HEK293T (cell line): ENCODE measurements around the gene COASY.

Source experiments
- CTCF ChIA-PET: fragments of 350-600 bp; formaldehyde crosslinking; extraction: SDS; loops from one replicate; lab custom pipeline; 2021; ENCODE audit warnings: antibody characterized with exemption, inconsistent platforms; lab: Yijun Ruan, JAX
- POLR2A ChIA-PET: fragments of 350-600 bp; formaldehyde crosslinking; extraction: SDS; loops from one replicate; lab custom pipeline; 2020; ENCODE audit warnings: antibody characterized with exemption, inconsistent platforms; lab: Yijun Ruan, JAX
- DNase-seq: peaks from one replicate; pipeline ENCODE4 v3.0.0; 2012; ENCODE audit warnings: mixed read lengths; ENCODE audit errors: extremely low spot score
- ARNT ChIP-seq: fragments of 450-650 bp; IDR thresholded peaks from 2 replicates; pipeline ENCODE4 v1.6.1; 2017; ENCODE audit warnings: mild to moderate bottlenecking
- BHLHE40 ChIP-seq: fragments of 450-650 bp; IDR thresholded peaks from 2 replicates; pipeline ENCODE4 v1.6.1; 2016; ENCODE audit warnings: mild to moderate bottlenecking, moderate library complexity, borderline replicate concordance
- CTBP1 ChIP-seq: fragments of 450-650 bp; IDR thresholded peaks from 2 replicates; pipeline ENCODE4 v1.6.1; 2016; ENCODE audit warnings: borderline replicate concordance
- ELF4 ChIP-seq: fragments of 450-650 bp; IDR thresholded peaks from 2 replicates; pipeline ENCODE4 v1.6.1; 2017; ENCODE audit warnings: antibody characterized with exemption
- FOXA1 ChIP-seq: fragments of 450-650 bp; IDR thresholded peaks from 2 replicates; pipeline ENCODE4 v1.6.1; 2016; ENCODE audit warnings: mild to moderate bottlenecking
- FOXK2 ChIP-seq: fragments of 450-650 bp; IDR thresholded peaks from 2 replicates; pipeline ENCODE4 v1.6.1; 2016; ENCODE audit warnings: mild to moderate bottlenecking
- FOXM1 ChIP-seq: fragments of 450-650 bp; IDR thresholded peaks from 2 replicates; pipeline ENCODE4 v1.6.1; 2017; ENCODE audit warnings: mild to moderate bottlenecking, borderline replicate concordance
- HDGF ChIP-seq: fragments of 450-650 bp; IDR thresholded peaks from 2 replicates; pipeline ENCODE4 v1.6.1; 2017; ENCODE audit warnings: antibody characterized with exemption, borderline replicate concordance
- L3MBTL2 ChIP-seq: fragments of 450-650 bp; conservative IDR thresholded peaks from 2 replicates; pipeline ENCODE4 v1.6.1; 2016; ENCODE audit warnings: mild to moderate bottlenecking
- LEF1 ChIP-seq: fragments of 450-650 bp; IDR thresholded peaks from 2 replicates; pipeline ENCODE4 v1.6.1; 2017; ENCODE audit warnings: mild to moderate bottlenecking, borderline replicate concordance
- NFRKB ChIP-seq: fragments of 450-650 bp; IDR thresholded peaks from 2 replicates; pipeline ENCODE4 v1.6.1; 2016; ENCODE audit warnings: mild to moderate bottlenecking, moderate library complexity
- SP1 ChIP-seq: fragments of 450-650 bp; IDR thresholded peaks from 2 replicates; pipeline ENCODE4 v1.6.1; 2017
- SUZ12 ChIP-seq: fragments of 450-650 bp; IDR thresholded peaks from 2 replicates; pipeline ENCODE4 v1.6.1; 2016; ENCODE audit warnings: mild to moderate bottlenecking
- TARDBP ChIP-seq: fragments of 450-650 bp; IDR thresholded peaks from 2 replicates; pipeline ENCODE4 v1.6.1; 2016
- ZNF384 ChIP-seq: fragments of 450-650 bp; IDR thresholded peaks from 2 replicates; pipeline ENCODE4 v1.6.1; 2016
- TF ChIP-seq, protein P1 (sequence below): fragments of 450-650 bp; IDR thresholded peaks from 2 replicates; pipeline ENCODE4 v1.6.1; 2016

Gene COASY

GRCh38 chr17:42561897-42562387 lies at the start of gene COASY:
Gene COASY, plus strand, starts transcription at chr17:42562148. Its CDS starts 475 bp downstream, at chr17:42562623.
- TF ChIP-seq BHLHE40 (no peak), TARDBP (no peak), ELF4 (peak; percentile 92), ARNT (no peak), FOXA1 (no peak), FOXK2 (no peak), HDGF (no peak), L3MBTL2 (peak; percentile 71)
- TF ChIP-seq, protein P1, sequence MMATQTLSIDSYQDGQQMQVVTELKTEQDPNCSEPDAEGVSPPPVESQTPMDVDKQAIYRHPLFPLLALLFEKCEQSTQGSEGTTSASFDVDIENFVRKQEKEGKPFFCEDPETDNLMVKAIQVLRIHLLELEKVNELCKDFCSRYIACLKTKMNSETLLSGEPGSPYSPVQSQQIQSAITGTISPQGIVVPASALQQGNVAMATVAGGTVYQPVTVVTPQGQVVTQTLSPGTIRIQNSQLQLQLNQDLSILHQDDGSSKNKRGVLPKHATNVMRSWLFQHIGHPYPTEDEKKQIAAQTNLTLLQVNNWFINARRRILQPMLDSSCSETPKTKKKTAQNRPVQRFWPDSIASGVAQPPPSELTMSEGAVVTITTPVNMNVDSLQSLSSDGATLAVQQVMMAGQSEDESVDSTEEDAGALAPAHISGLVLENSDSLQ, result no peak
- DNase-seq, result peak; percentile 96
- POLR2A ChIA-PET, result no interaction called here
- CTCF ChIA-PET, result no interaction called here

DNA sequence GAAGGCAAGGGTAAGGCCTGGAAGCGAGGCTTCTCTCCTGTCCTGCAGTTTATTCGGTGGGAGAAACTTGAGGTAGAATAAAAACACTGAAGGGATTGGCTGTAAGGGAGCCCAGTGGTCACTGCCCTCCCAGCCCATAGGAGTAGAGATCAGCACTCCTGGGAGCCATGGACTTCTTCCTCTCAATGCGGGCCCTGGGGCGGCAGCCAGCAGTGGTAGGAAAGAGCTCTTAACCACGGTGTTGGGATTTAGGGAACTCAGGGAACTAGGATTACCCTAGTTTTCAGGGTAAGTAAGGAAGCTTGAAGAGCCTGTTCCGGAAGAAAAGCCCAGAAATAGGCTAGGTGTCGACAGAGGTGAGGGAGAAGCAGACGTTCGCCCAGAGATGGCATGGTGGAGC lies 49.7 kb upstream of the COASY start:
- POLR2A ChIA-PET, result no interaction called here
- CTCF ChIA-PET, result no interaction called here
- DNase-seq, result no peak
- TF ChIP-seq LEF1 (no peak), NFRKB (no peak), FOXK2 (no peak), SP1 (no peak), L3MBTL2 (no peak), FOXA1 (no peak), ELF4 (no peak), CTBP1 (no peak), HDGF (no peak)
- TF ChIP-seq, protein P1, result no peak

DNA sequence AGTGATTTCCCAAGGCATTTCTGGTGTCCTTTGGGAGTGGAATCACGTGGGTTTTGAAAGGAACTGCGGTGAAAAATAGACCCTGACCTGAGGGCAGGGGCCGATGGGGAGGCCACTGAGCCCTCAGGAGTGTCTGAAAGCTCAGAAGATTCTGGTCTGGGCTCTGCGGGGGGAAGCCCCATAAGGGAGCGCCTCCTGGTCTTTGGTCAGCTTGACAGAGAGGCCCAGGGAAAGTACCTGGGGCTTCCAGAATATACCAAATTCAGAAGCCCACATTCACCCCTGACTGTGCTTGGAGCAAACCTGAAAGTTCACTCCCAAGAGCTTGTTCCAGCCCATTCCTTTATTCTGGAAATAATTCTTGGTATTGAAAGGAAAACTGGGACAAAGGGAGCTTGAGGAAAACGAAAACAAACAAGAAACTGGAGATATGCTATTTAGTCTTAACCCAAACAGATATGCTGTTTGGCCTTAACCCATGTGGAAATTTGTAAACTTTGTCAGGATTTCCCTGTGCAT lies 49.2 kb upstream of the COASY start:
- TF ChIP-seq ZNF384 (no peak), SP1 (no peak), SUZ12 (no peak), BHLHE40 (no peak), FOXA1 (no peak), HDGF (no peak), L3MBTL2 (no peak), FOXK2 (no peak), LEF1 (no peak), ARNT (no peak), TARDBP (no peak), NFRKB (no peak)
- ChIA-PET POLR2A (no interaction called here), CTCF (no interaction called here)

GRCh38 chr17:42513686-42514085 lies 48.3 kb upstream of the COASY start:
- ChIA-PET CTCF (interaction anchor here (0.8 to 1.1 kb wide), 2 partner anchors 57 to 64 kb away, joined by 3 read pairs; partner anchors contain the start of gene PSMC3IP), POLR2A (no interaction called here)
- no peak for DNase-seq
- TF ChIP-seq ELF4 (no peak), ZNF384 (no peak), NFRKB (no peak), SP1 (no peak), TARDBP (no peak), LEF1 (no peak), SUZ12 (no peak), HDGF (no peak), ARNT (no peak), FOXA1 (no peak), FOXM1 (no peak), L3MBTL2 (no peak), CTBP1 (no peak), BHLHE40 (no peak), FOXK2 (no peak)
- TF ChIP-seq, protein P1, result no peak

More for the DNA sequence above, 49.2 kb upstream of the COASY start:
- DNase-seq, result no peak

DNA sequence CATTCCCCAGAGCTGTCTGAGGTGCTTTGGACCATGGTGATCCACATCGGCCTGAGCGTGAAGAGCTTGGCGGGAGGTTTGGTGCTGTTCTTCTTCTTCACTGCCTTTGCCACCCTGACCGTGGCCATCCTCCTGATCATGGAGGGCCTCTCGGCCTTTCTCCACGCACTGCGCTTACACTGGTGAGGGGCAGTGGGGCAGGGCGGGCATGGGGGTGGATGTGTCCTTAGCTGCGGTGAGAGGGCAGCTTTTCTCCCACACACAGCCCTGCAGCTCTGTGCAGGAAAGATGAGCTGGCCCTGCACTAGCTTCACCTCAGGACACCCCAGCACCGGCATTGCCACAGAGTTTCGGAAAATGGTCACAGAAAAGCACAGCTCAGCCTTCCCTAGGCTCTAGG lies 47.7 kb upstream of the COASY start:
- POLR2A ChIA-PET, result interaction anchor here (1.0 kb wide), 1 partner anchor 22 kb away, joined by 3 read pairs; the partner anchor contains the start of gene NAGLU
- TF ChIP-seq CTBP1, result no peak
- TF ChIP-seq L3MBTL2, result no peak
- TF ChIP-seq SP1, result no peak
- no peak for TF ChIP-seq HDGF
- TF ChIP-seq ZNF384, result no peak
- TF ChIP-seq FOXM1, result no peak
- no peak for TF ChIP-seq FOXK2
- no peak for TF ChIP-seq LEF1
- TF ChIP-seq ARNT, result no peak
- TF ChIP-seq, protein P1, result no peak
- TF ChIP-seq FOXA1, result no peak
- TF ChIP-seq BHLHE40, result no peak
- no peak for TF ChIP-seq ELF4
- no peak for TF ChIP-seq SUZ12
- TF ChIP-seq NFRKB, result no peak
- no peak for TF ChIP-seq TARDBP
- DNase-seq, result no peak
- CTCF ChIA-PET, result interaction anchor here (0.8 to 1.1 kb wide), 3 partner anchors 58 to 111 kb away, joined by 3 read pairs; partner anchors contain the start of gene PSMC3IP
